Measurements from ENCODE around the gene MVB12A.

Gene MVB12A

GRCh38 chr19:17409990-17410389, 9.9 kb upstream of the MVB12A start:
- TF ChIP-seq POLR2AphosphoS5 (IDR thresholded peaks at IDR 0.05; ENCODE audit: low read depth, low read length) (no peak), FOXP2 (optimal IDR thresholded peaks at IDR 0.05; ENCODE audit: borderline replicate concordance, extremely low read depth, extremely low read length, insufficient read depth) (no peak), SIN3A (IDR thresholded peaks at IDR 0.05; ENCODE audit: borderline replicate concordance, insufficient read depth, low read length) (no peak), REST (IDR thresholded peaks at IDR 0.05; ENCODE audit: insufficient read depth in 1 of 2, low read depth in 2 of 2, low read length in 2 of 2) (no peak), TAF1 (IDR thresholded peaks at IDR 0.05; ENCODE audit: borderline replicate concordance, insufficient read depth, low read length) (no peak)

- no peak for TF ChIP-seq REST (IDR thresholded peaks at IDR 0.05; ENCODE audit: insufficient read depth in 1 of 2, low read depth in 2 of 2, low read length in 2 of 2)
- no peak for TF ChIP-seq POLR2AphosphoS5 (IDR thresholded peaks at IDR 0.05; ENCODE audit: low read depth, low read length)
- TF ChIP-seq TAF1 (IDR thresholded peaks at IDR 0.05; ENCODE audit: borderline replicate concordance, insufficient read depth, low read length) = no peak
- no peak for TF ChIP-seq FOXP2 (optimal IDR thresholded peaks at IDR 0.05; ENCODE audit: borderline replicate concordance, extremely low read depth, extremely low read length, insufficient read depth)
- TF ChIP-seq SIN3A (IDR thresholded peaks at IDR 0.05; ENCODE audit: borderline replicate concordance, insufficient read depth, low read length) = no peak
Observed at GRCh38 chr19:17411801-17412200, 8.0 kb upstream of the MVB12A start.

- no peak for TF ChIP-seq FOXP2 (optimal IDR thresholded peaks at IDR 0.05; ENCODE audit: borderline replicate concordance, extremely low read depth, extremely low read length, insufficient read depth)
- no peak for TF ChIP-seq TAF1 (IDR thresholded peaks at IDR 0.05; ENCODE audit: borderline replicate concordance, insufficient read depth, low read length)
- no peak for TF ChIP-seq REST (IDR thresholded peaks at IDR 0.05; ENCODE audit: insufficient read depth in 1 of 2, low read depth in 2 of 2, low read length in 2 of 2)
- TF ChIP-seq SIN3A (IDR thresholded peaks at IDR 0.05; ENCODE audit: borderline replicate concordance, insufficient read depth, low read length) = no peak
- TF ChIP-seq POLR2AphosphoS5 (IDR thresholded peaks at IDR 0.05; ENCODE audit: low read depth, low read length) = no peak
Observed at GRCh38 chr19:17414097-17414496, 5.8 kb upstream of the MVB12A start.

- TF ChIP-seq SIN3A (IDR thresholded peaks at IDR 0.05; ENCODE audit: borderline replicate concordance, insufficient read depth, low read length) (no peak), FOXP2 (optimal IDR thresholded peaks at IDR 0.05; ENCODE audit: borderline replicate concordance, extremely low read depth, extremely low read length, insufficient read depth) (no peak), POLR2AphosphoS5 (IDR thresholded peaks at IDR 0.05; ENCODE audit: low read depth, low read length) (no peak), TAF1 (IDR thresholded peaks at IDR 0.05; ENCODE audit: borderline replicate concordance, insufficient read depth, low read length) (no peak), REST (IDR thresholded peaks at IDR 0.05; ENCODE audit: insufficient read depth in 1 of 2, low read depth in 2 of 2, low read length in 2 of 2) (no peak)
Observed at GRCh38 chr19:17415121-17415520, 4.7 kb upstream of the MVB12A start.

GRCh38 chr19:17418710-17419109, 1.1 kb upstream of the MVB12A start:
- no peak for TF ChIP-seq SIN3A (IDR thresholded peaks at IDR 0.05; ENCODE audit: borderline replicate concordance, insufficient read depth, low read length)
- no peak for TF ChIP-seq FOXP2 (optimal IDR thresholded peaks at IDR 0.05; ENCODE audit: borderline replicate concordance, extremely low read depth, extremely low read length, insufficient read depth)
- no peak for TF ChIP-seq TAF1 (IDR thresholded peaks at IDR 0.05; ENCODE audit: borderline replicate concordance, insufficient read depth, low read length)
- TF ChIP-seq POLR2AphosphoS5 (IDR thresholded peaks at IDR 0.05; ENCODE audit: low read depth, low read length) = no peak
- no peak for TF ChIP-seq REST (IDR thresholded peaks at IDR 0.05; ENCODE audit: insufficient read depth in 1 of 2, low read depth in 2 of 2, low read length in 2 of 2)

All from PFSK-1 (cell line).